Stimulated activated CD4-positive, alpha-beta T cell treated with anti-CD3 and anti-CD28 coated beads, TNF-alpha, amount 100 ng/mL, for 1 hour (primary cell): ENCODE measurements around the gene MLLT3.

Experiments
- DNase-seq, 3 donors: peaks; one replicate each; pipeline ENCODE4 v3.0.0-alpha.2; 2020; ENCODE audit warnings: low read depth in 3 of 3, low spot score in 1 of 3

The MLLT3 gene

GRCh38 chr9:20518737-20519136 is 103.6 kb downstream of the MLLT3 start:
- no peak for DNase-seq

- DNase-seq, result no peak
These were observed 109.0 kb downstream of the MLLT3 start for GRCh38 chr9:20513126-20513913.

DNA sequence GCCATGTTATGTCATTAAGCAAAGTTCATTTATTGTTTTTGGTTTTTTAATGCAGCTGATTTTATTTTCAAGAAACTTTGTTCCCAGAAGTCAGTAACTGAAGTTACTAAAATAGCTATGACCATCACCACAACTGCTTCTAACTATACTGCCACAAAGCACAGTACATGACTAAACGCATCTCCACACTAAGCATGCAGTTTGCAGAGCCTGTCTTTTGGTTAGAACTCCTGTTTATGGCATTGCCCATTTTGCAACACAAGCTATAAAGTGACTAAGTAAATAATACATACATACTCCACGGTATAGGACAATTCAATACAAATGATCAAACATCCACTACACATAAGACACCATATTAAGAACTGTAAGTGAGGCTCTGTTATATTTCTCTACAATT is 109.7 kb downstream of the MLLT3 start:
- DNase-seq, result no peak

- no peak for DNase-seq
These were observed 110.2 kb downstream of the MLLT3 start for GRCh38 chr9:20512106-20512505.

- no peak for DNase-seq
These were observed 110.6 kb downstream of the MLLT3 start for GRCh38 chr9:20511686-20512085.

- no peak for DNase-seq
These were observed 112.8 kb downstream of the MLLT3 start for GRCh38 chr9:20509466-20509865.

- no peak for DNase-seq
These were observed 114.1 kb downstream of the MLLT3 start for GRCh38 chr9:20508242-20508641.

DNA sequence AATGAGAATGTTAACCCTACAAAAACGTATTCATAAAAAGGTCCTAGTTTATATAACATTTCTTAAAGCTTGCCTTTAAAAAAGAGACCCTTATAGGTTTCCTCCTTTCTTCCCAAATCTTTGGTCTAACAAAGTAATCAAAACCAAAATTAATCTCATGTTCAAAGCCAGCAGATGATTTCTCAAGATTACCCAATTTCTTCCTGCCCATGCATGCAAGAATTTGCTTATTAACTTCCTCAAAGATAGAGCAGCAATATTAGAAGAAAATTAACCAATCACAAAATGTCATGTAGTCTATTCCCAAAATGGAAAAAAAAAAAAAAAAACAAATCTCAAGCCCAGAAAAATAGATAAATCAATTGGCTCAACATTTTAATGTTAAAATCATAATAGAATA is 114.9 kb downstream of the MLLT3 start:
- no peak for DNase-seq

- DNase-seq, result no peak
These were observed 116.0 kb downstream of the MLLT3 start for GRCh38 chr9:20506099-20506900.

DNA sequence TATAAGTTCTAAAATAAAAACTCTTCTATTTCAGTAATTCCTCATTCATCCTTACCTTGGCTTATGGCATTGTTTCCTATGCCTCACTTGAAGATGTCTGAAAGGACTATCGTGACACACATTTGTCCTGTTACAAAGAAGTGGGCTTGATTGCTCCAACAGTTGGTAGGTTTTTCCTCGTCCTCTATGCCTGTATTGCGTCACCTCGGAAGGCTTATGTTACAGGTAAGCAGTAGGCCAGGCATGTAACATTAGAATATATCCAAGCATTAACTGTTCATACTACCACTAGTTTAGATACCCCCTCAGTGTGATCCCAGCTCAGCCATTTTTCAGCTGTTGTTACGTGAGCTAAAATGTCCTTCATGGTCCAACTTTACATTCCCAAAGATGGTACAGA is 116.7 kb downstream of the MLLT3 start:
- no peak for DNase-seq

DNA sequence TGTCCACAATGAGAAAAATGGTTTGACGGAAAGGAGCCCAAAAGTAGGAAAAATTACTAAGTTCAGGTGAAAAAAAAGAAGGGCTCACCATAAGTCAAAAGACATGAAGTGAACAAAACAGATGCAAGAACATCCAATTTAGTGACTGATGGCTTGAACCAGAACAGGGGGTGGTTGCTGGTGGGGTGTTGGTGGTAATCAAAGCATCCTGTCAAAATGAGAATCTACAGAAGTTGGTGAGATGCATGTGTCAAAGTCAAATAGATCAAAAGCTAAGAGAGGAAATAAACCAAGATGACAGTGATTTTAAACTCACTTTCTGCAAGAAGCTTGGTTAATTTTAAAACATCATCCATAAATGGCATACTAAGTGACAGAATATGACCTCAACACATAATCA is 117.4 kb downstream of the MLLT3 start:
- DNase-seq, result no peak

DNA sequence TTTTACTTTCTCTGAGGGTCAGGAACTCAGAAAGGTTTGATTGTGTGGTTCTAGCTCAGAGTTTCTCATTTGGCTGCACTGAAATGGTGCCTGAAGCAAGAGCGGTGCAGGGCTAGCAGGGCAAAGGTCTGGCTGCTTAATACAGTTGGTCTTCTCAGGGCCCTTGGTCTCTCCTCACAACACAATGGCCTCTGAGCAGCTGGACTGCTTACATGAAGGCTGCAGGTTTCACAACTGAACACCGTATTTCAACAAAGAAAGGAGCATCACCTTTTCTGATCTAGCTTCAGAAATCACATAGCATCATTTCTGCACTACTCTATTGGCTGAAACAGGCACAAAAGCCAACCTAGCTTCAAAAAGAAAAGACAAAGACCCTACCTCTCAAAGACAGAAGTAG is 122.2 kb downstream of the MLLT3 start:
- no peak for DNase-seq

DNA sequence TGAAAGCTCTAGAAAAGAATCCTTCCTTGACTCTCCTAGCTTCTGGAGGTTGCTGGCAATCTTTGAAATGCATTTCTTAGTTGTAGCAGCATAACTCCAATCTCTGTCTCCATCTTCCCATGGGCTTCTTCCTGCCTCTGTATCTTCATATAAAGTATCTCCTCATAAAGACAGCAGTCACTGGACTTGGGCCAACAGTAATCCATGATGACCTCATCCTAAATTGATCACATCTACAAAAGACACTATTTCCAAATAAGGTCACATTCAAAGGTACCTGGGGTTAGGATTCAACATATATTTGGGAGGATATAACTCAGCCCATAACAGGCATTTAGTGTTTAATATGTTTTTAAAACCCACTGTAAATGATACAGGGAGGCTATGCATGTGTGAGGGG is 123.3 kb downstream of the MLLT3 start:
- DNase-seq, result no peak

DNA sequence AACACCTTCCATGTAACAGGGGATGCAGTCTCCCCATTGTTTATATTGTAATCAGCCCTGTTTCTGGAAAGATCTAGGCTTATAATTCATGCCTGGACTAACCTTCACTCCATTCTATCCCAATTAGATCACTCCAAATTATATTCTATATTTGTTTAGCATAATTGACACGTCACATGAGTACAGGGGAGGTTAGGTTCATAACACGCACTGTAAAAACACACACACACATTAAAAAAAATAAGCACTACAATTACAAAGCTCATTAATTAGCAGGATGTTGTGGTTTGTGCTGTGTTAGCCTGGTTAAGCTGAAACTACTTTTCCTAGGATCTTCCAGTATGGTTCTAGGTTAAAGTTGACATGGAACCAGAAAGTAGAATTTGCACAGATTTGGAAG is 126.0 kb downstream of the MLLT3 start:
- no peak for DNase-seq

GRCh38 chr9:20495098-20495497 is 127.2 kb downstream of the MLLT3 start:
- DNase-seq, result no peak

DNA sequence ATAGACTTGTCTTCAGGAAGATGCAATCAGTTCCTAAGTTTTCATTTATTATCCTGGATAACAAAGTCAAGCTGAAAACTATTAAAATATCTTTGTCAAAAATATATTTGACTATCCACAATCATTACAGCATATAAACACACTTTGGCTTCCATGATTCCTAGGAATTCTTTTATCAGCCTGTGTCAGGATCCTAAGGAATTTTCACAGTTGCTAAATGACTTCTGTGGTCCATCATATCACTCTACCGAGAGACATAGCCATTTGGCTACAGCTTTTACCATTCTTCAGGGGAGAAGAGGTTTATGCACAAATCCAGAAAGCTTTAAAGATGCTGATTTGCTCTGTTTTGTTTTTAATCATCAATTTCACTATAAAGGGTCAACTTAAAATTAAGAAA is 128.3 kb downstream of the MLLT3 start:
- no peak for DNase-seq

- no peak for DNase-seq
These were observed 129.5 kb downstream of the MLLT3 start for GRCh38 chr9:20492772-20493171.

- no peak for DNase-seq
These were observed 130.7 kb downstream of the MLLT3 start for GRCh38 chr9:20491612-20492011.

DNA sequence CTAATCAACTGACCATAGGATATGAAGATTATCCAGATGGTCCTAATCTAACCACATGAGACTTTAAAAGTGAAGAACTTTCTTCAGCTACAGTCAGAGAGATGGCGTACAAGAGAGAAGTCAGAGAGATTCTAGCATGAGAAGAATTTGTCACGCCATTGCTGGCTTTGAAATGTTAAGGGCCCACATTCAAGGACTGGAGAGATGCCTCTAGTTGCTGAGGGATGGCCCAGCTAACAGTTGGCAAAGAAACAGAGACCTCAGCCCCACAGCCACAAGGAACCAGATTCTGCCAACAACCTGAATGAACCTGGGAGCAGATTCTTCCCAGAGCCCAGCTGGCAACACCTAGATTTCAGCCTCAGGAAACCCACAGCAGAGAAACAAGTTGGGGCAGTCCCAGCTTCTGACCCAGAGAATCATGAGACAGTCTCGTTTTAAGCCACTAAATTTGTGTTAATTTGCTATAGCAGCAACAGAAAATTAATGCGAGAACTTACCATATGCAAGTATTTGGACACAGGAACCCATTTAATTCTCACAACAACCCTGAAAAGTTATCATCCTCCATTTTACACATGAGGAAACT is 132.0 kb downstream of the MLLT3 start:
- no peak for DNase-seq

DNA sequence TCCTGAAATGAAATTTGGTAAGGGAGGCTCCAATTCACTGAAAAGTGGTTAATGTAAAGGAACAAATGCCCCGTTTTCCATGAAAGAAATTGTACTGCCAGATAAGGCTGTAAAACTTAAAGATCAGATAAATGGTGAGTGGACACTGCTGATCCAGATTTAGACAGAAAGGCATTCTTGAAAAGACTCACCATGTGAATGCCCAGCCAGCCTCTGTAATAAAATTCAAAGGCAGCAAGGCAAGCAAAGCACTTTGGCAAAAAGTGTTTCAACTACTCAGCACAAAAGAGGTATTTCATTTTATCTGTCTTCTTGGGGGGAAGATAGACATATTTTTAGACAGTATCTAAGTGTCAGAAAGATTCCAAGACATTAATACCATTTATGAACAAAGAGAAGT is 133.6 kb downstream of the MLLT3 start:
- no peak for DNase-seq

DNA sequence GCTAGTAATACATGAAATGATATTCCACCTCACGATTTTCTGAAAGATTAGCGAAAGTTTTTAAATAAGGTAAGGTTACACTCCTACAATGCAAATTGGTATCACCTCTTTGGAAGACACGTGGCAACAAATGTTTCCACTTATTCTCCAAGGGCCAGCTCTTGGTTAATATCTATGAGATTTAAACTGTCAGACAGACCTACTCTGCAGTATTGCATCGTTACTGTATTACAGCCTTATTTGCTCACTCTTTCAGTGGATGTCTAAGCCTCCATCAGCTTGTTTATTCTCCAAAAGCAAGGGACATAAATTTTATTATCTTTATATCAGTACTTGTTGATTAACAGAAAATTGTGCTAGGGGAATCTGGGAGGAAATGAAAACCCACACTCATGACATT is 135.7 kb downstream of the MLLT3 start:
- DNase-seq, result no peak

DNA sequence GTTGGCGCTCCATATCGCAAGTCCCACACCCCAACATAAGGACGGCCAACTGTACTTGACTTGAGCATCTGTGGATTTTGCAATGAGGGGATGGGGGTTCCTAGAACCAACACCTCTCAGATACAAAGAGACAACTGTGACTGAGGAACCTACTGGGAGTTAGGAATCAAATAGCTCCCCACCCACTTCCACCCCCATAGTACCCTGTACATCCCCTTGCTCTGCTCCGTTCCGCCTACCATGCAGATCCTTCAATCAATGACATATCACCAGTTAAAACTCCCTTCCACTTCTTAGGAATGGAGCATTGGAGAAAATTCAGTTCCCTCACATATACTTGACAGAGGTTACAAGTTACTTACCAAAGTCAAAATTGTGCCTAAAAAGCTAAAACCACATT is 140.9 kb downstream of the MLLT3 start:
- no peak for DNase-seq
